ENCODE measurements around the gene CUBN. TPM values are rescaled to one million over a fixed set of nuclear protein-coding genes. Genes with fewer than 3 reads are reported as not detected.

CUBN gene
- total and polyA plus RNA-seq, 9 of the 15 experiments (the other 6 are each of a cell fraction or from before 2014, with no cell fraction given): 0.04 to 0.33 (median 0.09) TPM

GRCh38 chr10:17115683-17116082 is 13.9 kb downstream of the CUBN start (continued):
- TF ChIP-seq ESRRA (IDR thresholded peaks at IDR 0.05; ENCODE audit: borderline replicate concordance, low read depth): no peak; the same call in 1 of the 2 replicates
- no peak for TF ChIP-seq ZNF398 (CRISPR knock-in tag; IDR thresholded peaks at IDR 0.05)
- no peak for TF ChIP-seq ZNF507 (tag; conservative IDR thresholded peaks at IDR 0.05)
- no peak for TF ChIP-seq MECOM (CRISPR knock-in tag; IDR thresholded peaks at IDR 0.05)
- TF ChIP-seq ETS2 (tag; IDR thresholded peaks at IDR 0.05; ENCODE audit: borderline replicate concordance, poor library complexity, severe bottlenecking): no peak
- no peak for TF ChIP-seq ZSCAN29 (IDR thresholded peaks at IDR 0.05)
- TF ChIP-seq EP400 (IDR thresholded peaks at IDR 0.05): 0 out of 2 replicates have a peak, but pooled peaks have one; percentile 20
- TF ChIP-seq IFI16 (CRISPR knock-in tag; IDR thresholded peaks at IDR 0.05): no peak
- TF ChIP-seq JUN (IDR thresholded peaks at IDR 0.05; ENCODE audit: borderline replicate concordance, low read depth, low read length): no peak
- no peak for TF ChIP-seq JUN (CRISPR knock-in tag; IDR thresholded peaks at IDR 0.05; ENCODE audit: borderline replicate concordance)
- TF ChIP-seq ZEB2 (IDR thresholded peaks at IDR 0.05): peak; percentile 43; the same call in 1 of the 2 replicates
- TF ChIP-seq PKNOX1 (IDR thresholded peaks at IDR 0.05): peak; percentile 45; the same call in 1 of the 2 replicates
- no peak for TF ChIP-seq MAFF (IDR thresholded peaks at IDR 0.05; ENCODE audit: low read length)
- peak; percentile 40 for TF ChIP-seq CCNT2 (IDR thresholded peaks at IDR 0.05; ENCODE audit: borderline replicate concordance, extremely low read depth, insufficient read length, low read depth, low read length)
- TF ChIP-seq ARID1B (IDR thresholded peaks at IDR 0.05): peak; percentile 77
- TF ChIP-seq NCOR1 (IDR thresholded peaks at IDR 0.05): peak; percentile 63
- no peak for TF ChIP-seq MITF (IDR thresholded peaks at IDR 0.05)
- TF ChIP-seq MEIS2 (IDR thresholded peaks at IDR 0.05; ENCODE audit: partially characterized antibody): peak; percentile 96
- no peak for TF ChIP-seq MXI1 (IDR thresholded peaks at IDR 0.05; ENCODE audit: low read depth, low read length)
- no peak for TF ChIP-seq KLF13 (tag; IDR thresholded peaks at IDR 0.05; ENCODE audit: borderline replicate concordance, low read depth)
- TF ChIP-seq RBM22 (IDR thresholded peaks at IDR 0.05; ENCODE audit: low read depth, low read length, poor library complexity, severe bottlenecking): no peak
- TF ChIP-seq FOXA1 (IDR thresholded peaks at IDR 0.05; ENCODE audit: borderline replicate concordance): no peak
- TF ChIP-seq U2AF2 (optimal IDR thresholded peaks at IDR 0.05; ENCODE audit: low read depth, low read length): no peak
- TF ChIP-seq TAL1 (IDR thresholded peaks at IDR 0.05): peak; percentile 76
- TF ChIP-seq NCOA4 (IDR thresholded peaks at IDR 0.05; ENCODE audit: partially characterized antibody): no peak
- TF ChIP-seq MTF1 (CRISPR knock-in tag; IDR thresholded peaks at IDR 0.05; ENCODE audit: borderline replicate concordance): no peak
- TF ChIP-seq COPS2 (conservative IDR thresholded peaks at IDR 0.05): no peak
- peak; percentile 75 for TF ChIP-seq CBFA2T2 (conservative IDR thresholded peaks at IDR 0.05)
- no peak for TF ChIP-seq ZNF778 (CRISPR knock-in tag; IDR thresholded peaks at IDR 0.05)

All from K562 (cell line).